ENCODE measurements around the gene SETD6.

- TF ChIP-seq CTCF (IDR thresholded peaks at IDR 0.05) (no peak), POLR2A (IDR thresholded peaks at IDR 0.05) (no peak)
Measured at GRCh38 chr16:58495521-58496331, 19.6 kb upstream of the SETD6 start.

Data from esophagus squamous epithelium (tissue), 4 donors.